Stimulated activated CD8-positive, alpha-beta memory T cell treated with anti-CD3 and anti-CD28 coated beads, Interleukin-15, amount 100 ng/mL, for 24 hours (primary cell): Measurements from ENCODE around the gene SERPINI2.

Experiments used
- DNase-seq: peaks from one replicate; pipeline ENCODE4 v3.0.0-alpha.2; 2020; ENCODE audit warnings: low read depth

Gene SERPINI2, protein sequence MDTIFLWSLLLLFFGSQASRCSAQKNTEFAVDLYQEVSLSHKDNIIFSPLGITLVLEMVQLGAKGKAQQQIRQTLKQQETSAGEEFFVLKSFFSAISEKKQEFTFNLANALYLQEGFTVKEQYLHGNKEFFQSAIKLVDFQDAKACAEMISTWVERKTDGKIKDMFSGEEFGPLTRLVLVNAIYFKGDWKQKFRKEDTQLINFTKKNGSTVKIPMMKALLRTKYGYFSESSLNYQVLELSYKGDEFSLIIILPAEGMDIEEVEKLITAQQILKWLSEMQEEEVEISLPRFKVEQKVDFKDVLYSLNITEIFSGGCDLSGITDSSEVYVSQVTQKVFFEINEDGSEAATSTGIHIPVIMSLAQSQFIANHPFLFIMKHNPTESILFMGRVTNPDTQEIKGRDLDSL

GRCh38 chr3:167473863-167474262 is at the start of gene SERPINI2:
Gene SERPINI2 (minus strand): TSS chr3:167474042. CDS start chr3:167471834, 2,208 bp downstream.
- no peak for DNase-seq

- DNase-seq, result no peak
Measured at GRCh38 chr3:167521006-167521355, 47.1 kb upstream of the SERPINI2 start.

DNA sequence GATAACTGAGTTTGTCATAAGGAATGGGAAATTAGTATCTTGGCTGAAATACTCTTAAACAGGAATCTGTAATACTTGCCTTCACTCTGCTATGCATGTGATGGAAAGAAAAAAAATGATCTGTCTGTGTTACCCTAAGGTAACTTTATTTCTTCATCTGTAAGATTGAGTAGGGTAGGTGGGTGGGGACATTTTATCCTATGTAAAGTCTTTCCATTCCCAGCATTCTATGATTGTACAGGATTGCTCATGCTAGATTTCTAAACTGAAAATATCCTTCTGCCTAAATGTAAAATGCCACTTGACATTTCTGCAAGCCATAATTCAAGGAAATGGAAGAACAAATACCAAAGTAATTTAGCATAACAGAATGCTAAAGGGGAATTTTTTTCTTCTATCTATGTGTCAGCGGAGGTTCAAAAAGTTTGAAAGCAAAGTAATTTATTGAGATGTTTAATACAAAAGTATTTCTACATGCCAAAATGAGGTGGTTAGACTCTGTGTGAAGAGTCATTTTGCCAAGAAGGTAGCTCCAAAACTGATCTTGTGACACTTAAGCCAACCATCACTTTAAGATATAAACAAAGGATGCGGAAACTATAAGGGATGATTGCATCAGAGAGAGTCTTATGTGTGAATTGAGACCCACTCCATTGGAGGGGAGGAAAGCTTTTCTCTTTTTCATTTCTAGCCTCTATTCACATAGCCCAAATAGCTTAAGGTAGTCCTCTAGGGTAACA is 46.6 kb upstream of the SERPINI2 start:
- no peak for DNase-seq

DNA sequence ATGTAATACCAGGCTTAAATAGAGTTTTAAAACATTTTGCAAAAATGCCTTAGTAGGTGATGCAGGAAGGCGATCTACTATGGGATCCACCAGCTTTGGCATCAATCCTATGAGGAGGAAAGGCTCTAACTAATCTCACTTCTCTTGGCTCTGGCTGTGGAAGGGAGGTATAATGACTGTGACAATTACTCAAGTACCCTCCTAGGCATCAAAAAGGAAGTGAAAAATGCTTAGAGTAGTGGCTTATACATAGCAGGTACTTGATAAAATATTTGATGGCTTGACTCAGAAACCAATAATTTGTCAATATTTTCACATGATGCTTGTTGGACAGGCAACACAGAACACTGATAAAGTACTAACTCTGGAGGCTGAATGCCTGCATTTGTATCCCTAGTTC is 34.1 kb upstream of the SERPINI2 start:
- DNase-seq, result no peak

- no peak for DNase-seq
Measured at GRCh38 chr3:167502401-167502800, 28.6 kb upstream of the SERPINI2 start.

DNA sequence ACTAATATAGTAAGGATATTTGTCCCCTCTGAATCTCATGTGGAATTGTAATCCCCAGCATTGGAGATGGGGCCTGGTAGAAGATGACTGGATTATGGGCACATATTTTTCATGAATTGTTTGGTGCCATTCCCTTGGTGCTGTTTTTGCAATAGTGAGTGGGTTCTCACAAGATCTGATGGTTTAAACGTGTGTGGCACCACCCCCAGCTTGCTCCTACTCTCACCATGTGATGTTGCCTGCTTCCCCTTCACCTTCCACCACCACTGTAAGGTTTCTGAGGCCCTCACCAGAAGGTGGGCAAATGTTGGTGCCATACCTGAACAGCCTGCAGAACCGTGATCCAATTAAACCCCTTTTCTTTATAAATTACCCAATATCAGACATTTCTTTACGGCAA is 28.1 kb upstream of the SERPINI2 start:
- no peak for DNase-seq

DNA sequence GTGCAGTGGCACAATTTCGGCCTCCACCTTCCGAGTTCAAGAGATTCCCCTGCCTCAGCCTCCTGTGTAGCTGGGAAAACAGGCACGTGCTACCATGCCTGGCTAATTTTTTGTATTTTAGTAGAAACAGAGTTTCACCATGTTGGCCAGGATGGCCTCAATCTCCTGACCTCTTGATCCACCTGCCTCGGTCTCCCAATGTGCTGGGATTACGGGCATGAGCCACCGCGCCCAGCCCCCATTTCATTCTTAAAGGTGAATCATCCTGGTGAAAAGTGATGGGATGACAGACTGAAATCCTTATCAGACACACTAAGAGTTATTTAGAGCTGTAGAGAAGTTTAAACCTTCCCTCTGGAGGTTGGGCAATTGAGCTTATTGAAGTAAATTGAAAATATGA is 24.1 kb upstream of the SERPINI2 start:
- DNase-seq, result no peak

- no peak for DNase-seq
Measured at GRCh38 chr3:167493244-167493643, 19.4 kb upstream of the SERPINI2 start.

GRCh38 chr3:167491621-167492020 is 17.8 kb upstream of the SERPINI2 start:
- DNase-seq, result no peak

GRCh38 chr3:167489571-167489970 is 15.7 kb upstream of the SERPINI2 start:
- DNase-seq, result no peak

GRCh38 chr3:167487556-167487955 is 13.7 kb upstream of the SERPINI2 start:
- DNase-seq, result no peak

GRCh38 chr3:167484551-167484950 is 10.7 kb upstream of the SERPINI2 start:
- DNase-seq, result no peak

- no peak for DNase-seq
Measured at GRCh38 chr3:167483708-167484475, 10.1 kb upstream of the SERPINI2 start.

DNA sequence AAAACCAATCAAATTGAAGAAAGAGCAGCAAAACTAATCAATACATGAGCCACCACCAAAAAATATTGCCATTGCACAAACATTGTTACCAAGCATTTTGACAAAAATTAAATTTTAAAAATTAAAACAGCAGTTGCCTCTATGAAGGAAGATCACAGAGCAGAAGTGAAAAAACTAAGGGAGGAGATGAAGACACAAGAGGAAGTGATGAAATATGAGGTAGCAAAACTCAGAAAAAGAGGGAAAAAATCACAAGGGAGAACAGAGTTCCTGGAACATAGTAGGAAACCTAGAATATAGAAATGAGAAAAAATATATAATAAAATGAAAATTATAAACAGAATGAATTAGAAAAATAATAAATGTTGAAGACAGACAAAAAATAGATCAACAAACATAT is 7.3 kb upstream of the SERPINI2 start:
- DNase-seq, result no peak

DNA sequence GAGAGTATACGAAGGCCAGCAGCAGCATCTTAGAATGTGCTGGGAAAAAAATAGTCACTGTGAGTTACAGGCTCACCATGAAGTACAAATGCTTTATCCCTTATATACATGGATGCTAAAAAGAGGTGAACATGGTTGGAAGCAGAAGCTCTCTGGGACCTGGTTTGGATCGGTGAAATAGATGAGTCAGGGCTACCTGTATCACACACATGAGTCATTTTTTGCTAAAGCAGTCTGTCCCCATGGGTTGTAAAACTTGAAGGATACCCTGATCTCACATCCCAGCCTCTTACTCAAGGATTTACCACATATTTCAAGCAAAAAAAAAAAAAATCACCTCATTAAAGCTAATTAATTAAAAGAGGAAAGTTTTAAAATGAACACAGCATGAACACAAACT is 6.9 kb upstream of the SERPINI2 start:
- no peak for DNase-seq

DNA sequence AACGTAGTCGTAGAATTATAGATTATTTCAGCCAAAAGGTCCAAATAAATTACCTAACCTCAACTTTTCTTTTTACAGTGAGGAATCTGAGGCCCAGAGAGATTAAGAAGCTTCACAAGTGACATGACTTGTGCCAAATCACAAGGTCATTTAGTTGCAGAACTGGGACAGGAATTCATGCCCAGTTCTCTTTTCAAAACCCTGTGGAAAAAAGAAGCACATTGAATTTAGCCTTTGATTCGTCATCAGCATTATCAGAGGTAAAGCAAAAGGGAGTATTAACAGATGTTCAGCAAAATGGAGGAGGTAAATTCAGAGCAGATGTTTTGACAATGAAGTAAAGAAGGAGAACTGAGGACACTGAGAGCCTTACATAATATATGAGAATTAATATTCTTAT is 4.5 kb downstream of the SERPINI2 start:
- no peak for DNase-seq

GRCh38 chr3:167467848-167468611 is 5.8 kb downstream of the SERPINI2 start:
- no peak for DNase-seq

DNA sequence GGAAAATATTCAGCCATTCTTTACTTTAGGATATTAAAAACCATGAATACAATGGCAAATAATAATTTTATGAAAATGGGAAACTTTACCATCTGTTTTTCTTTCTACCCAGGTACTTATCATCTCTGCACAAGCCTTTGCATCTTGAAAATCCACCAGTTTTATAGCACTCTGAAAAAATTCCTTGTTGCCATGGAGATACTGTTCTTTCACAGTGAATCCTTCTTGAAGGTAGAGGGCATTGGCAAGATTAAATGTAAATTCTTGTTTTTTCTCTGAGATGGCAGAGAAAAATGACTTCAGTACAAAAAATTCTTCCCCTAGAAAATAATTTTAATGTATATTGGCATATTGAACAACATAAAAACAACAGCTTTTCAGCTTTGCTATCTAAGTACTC is 6.9 kb downstream of the SERPINI2 start:
- no peak for DNase-seq

- DNase-seq, result no peak
Measured at GRCh38 chr3:167456157-167456799, 17.6 kb downstream of the SERPINI2 start.

GRCh38 chr3:167453815-167454214 is 20.0 kb downstream of the SERPINI2 start:
- no peak for DNase-seq

DNA sequence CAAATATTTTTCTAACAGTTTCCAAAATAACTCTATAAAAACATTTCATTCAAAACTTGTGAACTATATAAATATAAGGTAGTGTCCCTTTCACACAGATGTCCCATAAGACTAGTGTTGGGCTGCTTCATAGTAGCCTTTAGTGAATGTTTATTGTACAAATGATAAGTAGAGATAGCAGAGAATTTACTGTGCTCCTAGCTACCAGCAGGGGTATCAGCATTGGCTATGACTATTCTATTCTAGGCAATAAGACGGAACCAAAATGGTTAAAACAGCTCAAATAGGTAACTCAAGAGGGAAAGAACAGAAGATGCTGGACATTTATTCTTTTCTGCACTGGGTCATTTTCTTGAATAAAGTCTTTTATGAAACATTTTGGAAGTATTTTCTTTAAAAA is 22.6 kb downstream of the SERPINI2 start:
- no peak for DNase-seq

- DNase-seq, result no peak
Measured at GRCh38 chr3:167450675-167451074, 23.2 kb downstream of the SERPINI2 start.
